Epithelial cell of esophagus (primary cell): Measurements from ENCODE around the gene LYPD1.

Experiments used
- DNase-seq: peaks from one replicate; pipeline ENCODE4 v3.0.0; 2010; ENCODE audit warnings: low read depth
- H3K4me3 ChIP-seq: 2 replicates; pipeline ENCODE4 v1.5.1; 2011; ENCODE audit warnings: mild to moderate bottlenecking, low read length, control low read depth
- TF ChIP-seq, protein P1 (sequence below): IDR thresholded peaks from 2 replicates; pipeline ENCODE4 v1.5.1; 2011; ENCODE audit warnings: low read depth, mild to moderate bottlenecking, low read length, control low read depth, inconsistent platforms; ENCODE audit not compliant: insufficient read depth; ENCODE audit errors: missing control alignments

The LYPD1 gene

GRCh38 chr2:132667706-132668105 lies 2.3 kb downstream of the LYPD1 start:
- no peak for DNase-seq
- TF ChIP-seq, protein P1, sequence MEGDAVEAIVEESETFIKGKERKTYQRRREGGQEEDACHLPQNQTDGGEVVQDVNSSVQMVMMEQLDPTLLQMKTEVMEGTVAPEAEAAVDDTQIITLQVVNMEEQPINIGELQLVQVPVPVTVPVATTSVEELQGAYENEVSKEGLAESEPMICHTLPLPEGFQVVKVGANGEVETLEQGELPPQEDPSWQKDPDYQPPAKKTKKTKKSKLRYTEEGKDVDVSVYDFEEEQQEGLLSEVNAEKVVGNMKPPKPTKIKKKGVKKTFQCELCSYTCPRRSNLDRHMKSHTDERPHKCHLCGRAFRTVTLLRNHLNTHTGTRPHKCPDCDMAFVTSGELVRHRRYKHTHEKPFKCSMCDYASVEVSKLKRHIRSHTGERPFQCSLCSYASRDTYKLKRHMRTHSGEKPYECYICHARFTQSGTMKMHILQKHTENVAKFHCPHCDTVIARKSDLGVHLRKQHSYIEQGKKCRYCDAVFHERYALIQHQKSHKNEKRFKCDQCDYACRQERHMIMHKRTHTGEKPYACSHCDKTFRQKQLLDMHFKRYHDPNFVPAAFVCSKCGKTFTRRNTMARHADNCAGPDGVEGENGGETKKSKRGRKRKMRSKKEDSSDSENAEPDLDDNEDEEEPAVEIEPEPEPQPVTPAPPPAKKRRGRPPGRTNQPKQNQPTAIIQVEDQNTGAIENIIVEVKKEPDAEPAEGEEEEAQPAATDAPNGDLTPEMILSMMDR = no peak
- H3K4me3 ChIP-seq = no peak overlapping the region

DNA sequence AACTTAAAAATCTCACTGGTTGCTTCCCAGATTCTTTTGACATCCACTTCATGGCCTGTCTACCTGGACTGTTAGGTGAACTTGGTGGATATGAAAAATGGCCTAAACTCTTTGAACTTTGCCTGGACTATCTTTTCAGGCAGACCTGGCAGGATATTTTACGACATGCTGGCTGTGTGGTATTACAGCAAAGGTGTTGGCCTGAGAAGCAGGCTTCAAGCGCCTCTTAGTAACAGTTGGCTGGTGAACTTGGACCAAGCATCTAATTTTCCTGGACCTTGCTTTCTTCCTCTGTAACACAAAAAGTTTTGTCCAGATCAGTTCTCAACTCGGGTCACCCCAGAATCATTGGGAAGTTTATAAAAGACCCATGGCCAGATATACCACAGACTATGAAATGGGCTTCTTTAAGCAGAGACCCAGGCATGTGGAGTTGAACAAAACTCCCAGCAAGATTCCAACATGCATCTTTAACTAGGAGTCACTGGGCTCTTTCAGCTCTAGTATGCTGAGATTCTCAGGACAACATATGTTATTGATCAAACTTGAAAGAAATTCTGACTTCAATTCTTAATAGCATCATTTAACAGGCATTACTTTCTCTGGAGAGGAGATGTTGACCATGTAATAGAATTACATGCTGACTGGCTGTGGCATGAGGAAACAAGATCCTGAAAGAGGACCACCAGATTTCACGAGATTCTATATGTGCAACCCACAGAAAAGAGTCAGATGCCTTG lies 4.4 kb downstream of the LYPD1 start:
- no peak for DNase-seq
- TF ChIP-seq, protein P1 = no peak
- H3K4me3 ChIP-seq = no peak overlapping the region

DNA sequence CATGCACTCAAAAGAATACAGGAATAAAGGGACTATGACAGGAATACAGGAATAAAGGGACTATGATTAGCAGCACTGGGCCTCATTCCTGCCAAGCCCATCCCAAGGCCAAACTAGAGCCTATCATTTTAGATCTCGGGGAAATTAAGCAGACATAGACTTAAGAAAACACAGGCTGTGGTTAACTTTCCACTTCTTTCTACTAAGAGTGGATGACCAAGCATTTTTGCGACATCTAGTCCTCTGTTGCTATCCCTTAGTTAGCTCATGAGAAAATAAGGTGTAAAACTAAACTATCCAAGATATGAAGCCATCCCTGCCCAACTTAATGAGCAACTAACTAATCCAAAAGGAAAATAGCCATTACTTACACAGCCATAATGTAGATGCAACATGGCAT lies 5.9 kb downstream of the LYPD1 start:
- no peak for DNase-seq
- H3K4me3 ChIP-seq = no peak overlapping the region
- TF ChIP-seq, protein P1 = no peak

DNA sequence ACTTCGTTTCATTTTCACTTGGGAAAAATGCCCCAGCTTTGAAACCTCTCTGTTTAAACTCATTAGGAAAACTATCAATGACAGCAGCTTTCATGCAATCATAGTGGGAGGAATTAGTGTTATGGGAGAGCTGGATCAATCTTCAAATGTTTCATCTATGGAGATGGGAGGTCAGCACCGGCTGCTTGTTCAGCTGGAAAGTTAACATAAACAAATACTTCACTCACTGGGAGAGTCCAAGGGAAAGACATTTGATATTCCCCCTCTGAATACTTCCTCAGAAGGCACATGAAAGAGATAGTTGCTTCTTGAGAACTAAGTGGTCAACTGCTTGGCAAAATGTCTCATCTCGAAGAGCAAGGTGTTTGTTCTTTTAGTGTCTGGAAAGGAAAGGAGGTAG lies 7.3 kb downstream of the LYPD1 start:
- no peak overlapping the region for H3K4me3 ChIP-seq
- no peak for DNase-seq
- TF ChIP-seq, protein P1 = no peak

DNA sequence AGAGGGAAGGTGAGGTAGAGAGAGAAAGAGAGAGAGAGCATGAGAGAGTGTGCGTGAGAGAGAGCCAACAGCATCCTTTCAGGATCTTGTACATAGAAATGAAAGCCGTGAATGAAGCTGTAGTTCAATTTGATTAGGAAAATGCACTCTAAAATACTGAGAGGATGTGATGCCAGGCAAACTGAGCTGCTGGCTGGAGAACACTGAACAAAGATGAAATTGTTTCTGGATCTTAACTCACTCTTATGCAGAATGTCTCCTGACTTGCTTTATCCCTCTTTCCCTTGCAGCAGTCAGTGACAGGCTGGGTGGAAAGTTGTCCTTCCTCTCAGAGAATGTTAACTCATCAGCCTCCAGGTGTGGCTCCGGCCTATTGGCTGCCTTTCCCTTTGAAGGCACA lies 10.7 kb downstream of the LYPD1 start:
- TF ChIP-seq, protein P1 = no peak
- H3K4me3 ChIP-seq = no peak overlapping the region
- DNase-seq = no peak

DNA sequence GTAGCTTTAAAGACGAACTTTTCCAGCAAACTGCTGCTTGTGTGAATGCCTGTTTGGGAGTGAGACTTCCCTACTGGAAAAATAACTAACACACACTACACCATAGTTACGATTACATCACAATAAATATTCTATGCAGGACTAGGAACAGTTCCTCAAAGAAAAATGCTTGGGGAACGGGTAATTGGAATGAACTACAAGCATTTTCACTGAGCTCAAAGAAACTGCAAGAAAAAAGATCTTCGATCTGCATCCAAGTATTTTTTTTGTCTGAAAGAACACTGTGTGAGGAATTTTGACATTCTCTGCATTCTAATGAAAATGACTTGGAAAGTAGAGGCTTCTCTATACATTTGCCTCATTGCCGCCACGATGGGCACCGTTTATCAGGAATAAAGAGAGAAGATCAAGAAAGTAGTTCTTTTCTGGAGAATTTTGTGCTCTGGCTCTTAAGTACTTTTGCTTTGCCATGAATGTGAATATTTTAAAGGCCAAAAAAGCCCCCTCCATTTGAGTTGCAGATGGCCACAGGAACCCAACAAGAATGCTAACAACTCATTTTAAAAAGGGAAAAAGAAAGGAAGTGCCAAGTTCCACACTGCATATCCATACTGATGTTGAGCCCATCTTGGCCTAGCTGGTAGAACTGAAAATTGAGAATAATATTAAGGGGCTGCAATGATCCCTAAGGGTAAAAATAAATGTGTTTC lies 13.6 kb downstream of the LYPD1 start:
- H3K4me3 ChIP-seq = no peak overlapping the region
- TF ChIP-seq, protein P1 = no peak
- DNase-seq = no peak
